AG09309 (cell line): ENCODE results near the gene CPNE4.

Experiments used
- DNase-seq: peaks from one replicate; pipeline ENCODE4 v3.0.0-alpha.2; 2010; ENCODE audit warnings: low read depth
- H3K4me3 ChIP-seq: 2 replicates; pipeline ENCODE4 v1.5.1; 2011; ENCODE audit warnings: mild to moderate bottlenecking, low read depth, low read length, moderate library complexity; ENCODE audit not compliant: control insufficient read depth
- CTCF ChIP-seq: IDR thresholded peaks from 2 replicates; pipeline ENCODE4 v1.5.1; 2011; ENCODE audit warnings: mild to moderate bottlenecking, low read depth, low read length, inconsistent platforms; ENCODE audit not compliant: insufficient read depth, control insufficient read depth; ENCODE audit errors: missing control alignments

CPNE4 gene

GRCh38 chr3:131796558-131797198 lies 238.1 kb downstream of the CPNE4 start:
- DNase-seq: no peak
- no peak for TF ChIP-seq CTCF
- no peak overlapping the region for H3K4me3 ChIP-seq

GRCh38 chr3:131796111-131796510 lies 238.7 kb downstream of the CPNE4 start:
- DNase-seq: no peak
- no peak overlapping the region for H3K4me3 ChIP-seq
- TF ChIP-seq CTCF: no peak

- no peak for DNase-seq
- TF ChIP-seq CTCF: no peak
Measured at GRCh38 chr3:131795390-131796090, 239.3 kb downstream of the CPNE4 start.

GRCh38 chr3:131794766-131795388 lies 239.9 kb downstream of the CPNE4 start:
- peak; percentile 31 for DNase-seq
- H3K4me3 ChIP-seq: no peak overlapping the region
- TF ChIP-seq CTCF: peak; percentile 88

More at GRCh38 chr3:131795390-131796090, 239.3 kb downstream of the CPNE4 start:
- no peak overlapping the region for H3K4me3 ChIP-seq

- no peak overlapping the region for H3K4me3 ChIP-seq
- no peak for TF ChIP-seq CTCF
- DNase-seq: no peak
Measured at GRCh38 chr3:131793870-131794269, 240.9 kb downstream of the CPNE4 start.

- no peak for DNase-seq
- no peak for TF ChIP-seq CTCF
Measured at GRCh38 chr3:131789188-131789587, 245.6 kb downstream of the CPNE4 start.

More at GRCh38 chr3:131789188-131789587, 245.6 kb downstream of the CPNE4 start:
- H3K4me3 ChIP-seq: no peak overlapping the region
